GM12872 (cell line): ENCODE measurements around the gene PRCP.

Source experiments
- CTCF ChIP-seq: IDR thresholded peaks from 3 replicates; pipeline ENCODE4 v1.5.1; 2011; ENCODE audit warnings: low read depth, mild to moderate bottlenecking, low read length, moderate library complexity; ENCODE audit not compliant: insufficient read depth

The PRCP gene

DNA sequence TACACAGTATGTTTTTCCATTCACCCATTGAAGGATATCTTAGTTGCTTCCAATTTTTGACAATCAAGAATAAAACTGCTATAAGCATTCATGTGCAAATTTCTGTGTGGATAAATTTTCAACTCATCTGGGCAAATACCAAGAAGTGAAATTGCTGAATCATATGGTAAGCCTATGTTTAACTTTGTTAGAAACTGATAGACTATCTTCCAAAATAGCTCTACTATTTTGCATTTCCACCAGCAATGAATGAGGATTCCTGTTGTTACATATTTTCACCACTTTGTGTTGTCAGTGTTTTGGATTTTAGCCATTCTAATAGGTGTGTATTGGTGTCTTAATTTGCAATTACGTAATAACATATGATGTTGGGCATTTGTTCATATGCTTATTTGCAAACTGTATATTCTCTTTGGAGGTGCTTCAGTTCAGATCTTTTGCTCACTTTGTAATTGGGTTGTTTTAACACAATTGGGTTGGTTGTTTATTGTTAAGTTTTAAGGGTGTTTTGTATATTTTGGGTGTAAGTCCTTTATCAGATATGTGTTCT lies 117.3 kb downstream of the PRCP start:
- no peak for TF ChIP-seq CTCF

DNA sequence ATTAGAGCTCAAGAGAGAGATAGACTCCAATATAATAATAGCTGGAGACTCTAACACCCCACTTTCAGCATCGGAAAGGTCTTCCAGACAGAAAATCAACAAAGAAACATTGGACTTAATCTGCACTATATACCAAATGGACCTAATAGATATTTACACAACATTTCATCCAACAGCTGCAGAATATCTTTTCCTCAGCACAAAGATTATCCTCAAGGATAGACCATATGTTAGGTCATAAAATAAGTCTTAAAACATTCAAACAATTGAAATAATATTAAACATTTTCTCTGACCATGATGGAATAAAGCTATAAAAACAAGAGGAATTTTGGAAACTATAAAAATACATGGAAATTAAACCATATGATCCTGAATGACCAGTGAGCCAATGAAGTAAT lies 121.5 kb downstream of the PRCP start:
- no peak for TF ChIP-seq CTCF

- no peak for TF ChIP-seq CTCF
These were observed 123.9 kb downstream of the PRCP start for GRCh38 chr11:82776377-82776776.

- peak; percentile 94 for TF ChIP-seq CTCF
These were observed 124.4 kb downstream of the PRCP start for GRCh38 chr11:82775736-82776346.

DNA sequence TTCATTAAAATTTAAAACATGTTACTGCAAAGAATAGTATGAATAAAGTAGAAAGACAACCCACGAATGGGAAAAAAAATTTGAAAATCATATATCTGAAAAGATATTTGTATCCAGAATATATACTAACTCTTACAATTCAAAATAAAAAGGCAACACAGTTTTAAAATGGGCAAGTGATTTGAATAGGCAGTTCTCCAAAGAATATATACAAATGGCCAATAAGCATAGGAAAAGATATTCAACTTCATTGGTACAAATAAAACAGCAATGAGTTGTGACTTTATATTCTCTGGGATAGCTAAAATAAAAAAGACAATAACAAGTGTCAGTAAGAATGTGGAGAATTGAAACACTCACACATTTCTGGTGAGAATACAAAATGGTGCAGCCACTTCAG lies 125.0 kb downstream of the PRCP start:
- TF ChIP-seq CTCF: no peak
